Ovary (tissue), 9 donors: ENCODE results near the gene PHF14. TPM values are rescaled to one million over a fixed set of nuclear protein-coding genes. Genes with fewer than 3 reads are reported as not detected.

ENCODE experiments used
- DNase-seq, 5 donors: peaks; one replicate each; pipeline ENCODE4 v3.0.0-alpha.2; 2019 to 2020
- H3K27ac ChIP-seq, 2 donors: fragments of 200-600 bp; one replicate each; pipeline versions ENCODE4 v1.5.1 to v1.8.0; 2019 to 2022
- H3K27me3 ChIP-seq: fragments of 200-600 bp; one replicate; pipeline ENCODE4 v1.8.0; 2022
- H3K36me3 ChIP-seq: fragments of 200-600 bp; sonication (generic); one replicate; pipeline ENCODE4 v1.5.1; 2019
- H3K4me1 ChIP-seq: one replicate; pipeline ENCODE4 v1.8.1; 2013; ENCODE audit warnings: mild to moderate bottlenecking, moderate library complexity; ENCODE audit not compliant: insufficient read depth
- H3K4me3 ChIP-seq: fragments of 200-600 bp; sonication (generic); one replicate; pipeline ENCODE4 v1.5.1; 2017
- H3K9me3 ChIP-seq, 2 donors: fragments of 200-600 bp in 1 of 2; sonication (generic) in 1 of 2; one replicate each; pipeline versions ENCODE4 v1.5.1 to v1.8.1; 2013 to 2019; ENCODE audit warnings: mild to moderate bottlenecking in 1 of 2, moderate library complexity in 1 of 2
- EP300 ChIP-seq: sonication (generic); formaldehyde crosslinking; IDR thresholded peaks from one replicate; pipeline ENCODE4 v1.6.1; 2017; ENCODE audit warnings: antibody characterized with exemption
- POLR2A ChIP-seq: fragments of 450-650 bp; IDR thresholded peaks from one replicate; pipeline ENCODE4 v1.6.1; 2017; ENCODE audit warnings: antibody characterized with exemption, mild to moderate bottlenecking, moderate library complexity
- WGBS, 3 donors: extraction: QIAGEN DNeasy Blood & Tissue Kit in 1 of 3; methylation state at CpG; one replicate each; pipeline versions ENCODE4 v1.1.5 to v1.1.7; 2013 to 2017; 5-methylcytosine and 5-hydroxymethylcytosine counted together
- intact Hi-C, 4 donors: fragments of 100-400 bp; cut with DNase I; formaldehyde crosslinking; loops; one replicate each; pipeline versions ENCODE4 v1.11.0 to v1.15.1; 2022 to 2023
- polyA plus RNA-seq, 2 donors: library from polyadenylated mRNA; stranded (reverse); fragments of 200-250 nt in 1 of 2; fragments of 350-450 nt in 1 of 2; fragmentation: Illumina TruSeq in 1 of 2; extraction: RNeasy Lipid Tissue Mini Kit (QIAGEN cat#74804) in 1 of 2; gene quantifications; one replicate each; pipeline ENCODE4 v1.2.3, GENCODE V29; 2013 to 2014
- total RNA-seq, 7 donors: library from RNA; depleted of rRNA in 2 of 7; stranded (reverse); fragments of >200 nt in 2 of 7; fragmentation: NEBNext Ultra II Directional in 3 of 7; extraction: Animal tissue kit (Norgen Biotek cat#: 25700) in 3 of 7; gene quantifications; one replicate each; pipeline versions ENCODE4 v1.1.0 to v1.2.4, GENCODE V29; 2016 to 2023
- TF ChIP-seq, protein P1 (sequence below), 3 donors: fragments of 450-650 bp in 2 of 3; fragments of 200-600 bp in 1 of 3; IDR thresholded peaks; one replicate each; pipeline versions ENCODE4 v1.5.1 to v1.8.0; 2016 to 2022; ENCODE audit warnings: antibody characterized with exemption in 3 of 3, mild to moderate bottlenecking in 1 of 3
- donor health status: DM: no; HTN: no; CAD: no; lungs with moderate emphysema.
- donor health status: DM: no; HTN: no; CAD: no.
- donor health status: Bipolar disorder and iron deficiency.
- donor health status: DM: yes; HTN: yes; CAD: no.
- donor health status: DM: no; HTN: no; CAD: no.
- donor health status: DM: yes; HTN: yes; CAD: no.

Gene PHF14
- total and polyA plus RNA-seq, 9 donors: 20.2 to 41.8 (median 32.0) TPM

DNA sequence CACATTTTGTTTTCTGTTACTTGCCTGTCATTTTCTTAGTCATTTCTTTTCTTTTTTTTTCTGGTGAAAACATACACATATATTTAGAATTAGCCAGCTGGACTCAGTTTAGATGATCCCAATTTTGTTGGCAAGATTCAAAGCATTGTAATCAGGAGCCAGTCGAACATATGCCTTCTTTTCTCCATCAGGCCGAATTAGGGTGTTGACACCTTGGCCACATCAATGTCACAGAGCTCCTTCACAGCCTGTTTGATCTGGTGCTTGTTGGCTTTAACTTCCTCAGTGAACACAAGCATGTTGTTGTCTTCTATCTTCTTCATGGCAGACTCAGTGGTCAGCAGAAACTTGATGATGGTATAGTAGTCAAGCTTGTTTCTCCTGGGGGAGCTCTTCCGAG, 32.6 kb downstream of the PHF14 start:
- Histone ChIP-seq H3K36me3 (no peaks in the 10 kb centered on the region), H3K9me3 (no peaks in the 10 kb centered on the region), H3K27me3 (no peaks in the 10 kb centered on the region), H3K4me1 (no peaks in the 10 kb centered on the region), H3K27ac (no peak overlapping the region), H3K4me3 (no peak overlapping the region)
- 52 to 75% (median 53%) methylated on average over 3 of the region's 3 CpGs for WGBS, 3 donors
- TF ChIP-seq, protein P1, sequence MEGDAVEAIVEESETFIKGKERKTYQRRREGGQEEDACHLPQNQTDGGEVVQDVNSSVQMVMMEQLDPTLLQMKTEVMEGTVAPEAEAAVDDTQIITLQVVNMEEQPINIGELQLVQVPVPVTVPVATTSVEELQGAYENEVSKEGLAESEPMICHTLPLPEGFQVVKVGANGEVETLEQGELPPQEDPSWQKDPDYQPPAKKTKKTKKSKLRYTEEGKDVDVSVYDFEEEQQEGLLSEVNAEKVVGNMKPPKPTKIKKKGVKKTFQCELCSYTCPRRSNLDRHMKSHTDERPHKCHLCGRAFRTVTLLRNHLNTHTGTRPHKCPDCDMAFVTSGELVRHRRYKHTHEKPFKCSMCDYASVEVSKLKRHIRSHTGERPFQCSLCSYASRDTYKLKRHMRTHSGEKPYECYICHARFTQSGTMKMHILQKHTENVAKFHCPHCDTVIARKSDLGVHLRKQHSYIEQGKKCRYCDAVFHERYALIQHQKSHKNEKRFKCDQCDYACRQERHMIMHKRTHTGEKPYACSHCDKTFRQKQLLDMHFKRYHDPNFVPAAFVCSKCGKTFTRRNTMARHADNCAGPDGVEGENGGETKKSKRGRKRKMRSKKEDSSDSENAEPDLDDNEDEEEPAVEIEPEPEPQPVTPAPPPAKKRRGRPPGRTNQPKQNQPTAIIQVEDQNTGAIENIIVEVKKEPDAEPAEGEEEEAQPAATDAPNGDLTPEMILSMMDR (IDR thresholded peaks at IDR 0.05): no peak
- no peak for TF ChIP-seq EP300
- TF ChIP-seq POLR2A: no peak
- intact Hi-C loops: no loop called here
- DNase-seq: no peak

DNA sequence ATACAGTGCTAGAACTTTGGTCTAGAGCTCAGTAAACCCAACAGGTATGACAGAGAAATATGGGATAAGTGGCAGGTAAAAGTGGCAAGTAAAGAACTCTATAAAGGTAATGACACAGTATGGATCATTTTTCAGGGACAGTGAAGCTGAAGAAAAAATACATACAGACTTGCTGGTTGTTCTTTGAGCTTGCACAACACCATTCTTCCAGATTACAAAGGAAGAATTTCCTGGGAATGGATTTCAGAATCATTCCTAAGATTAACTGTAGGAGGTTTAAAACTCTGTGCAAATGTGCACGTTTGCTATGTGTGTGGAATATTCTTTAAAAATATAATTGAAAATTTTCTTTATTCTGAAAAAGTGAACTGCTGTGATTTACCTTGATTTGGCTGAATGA, 36.0 kb downstream of the PHF14 start:
- Histone ChIP-seq H3K27ac (no peak overlapping the region), H3K27me3 (no peaks in the 10 kb centered on the region), H3K4me1 (no peaks in the 10 kb centered on the region), H3K4me3 (no peak overlapping the region), H3K36me3 (no peaks in the 10 kb centered on the region), H3K9me3 (no peaks in the 10 kb centered on the region)
- intact Hi-C loops: no loop called here
- no peak for DNase-seq
- TF ChIP-seq, protein P1 (IDR thresholded peaks at IDR 0.05): no peak
- TF ChIP-seq EP300 (no peak), POLR2A (no peak)
- WGBS, 3 donors: 15 to 23% (median 16%) methylated on average over 1 of the region's 1 CpG

DNA sequence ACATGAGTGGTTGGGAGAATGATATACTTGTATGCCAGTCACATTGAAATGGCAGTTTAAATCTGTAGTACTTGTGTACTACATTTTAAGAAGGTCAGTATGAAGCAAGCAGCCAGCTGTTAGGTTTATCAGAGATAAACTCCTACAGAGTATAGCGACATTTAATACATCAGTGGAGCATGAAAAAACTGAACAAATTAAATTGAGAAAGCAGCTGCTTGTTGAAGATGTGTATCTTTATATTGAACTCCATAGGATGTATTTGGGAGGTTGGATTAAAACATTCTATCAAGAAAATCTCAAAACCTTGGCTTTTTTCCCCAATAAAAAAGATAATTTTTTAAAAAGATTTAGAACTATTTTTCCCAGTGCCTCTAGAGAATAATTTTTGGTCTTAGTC, 47.8 kb downstream of the PHF14 start:
- no peak overlapping the region for H3K27ac ChIP-seq
- H3K4me3 ChIP-seq: no peak overlapping the region
- H3K4me1 ChIP-seq: no peaks in the 10 kb centered on the region
- no peak for DNase-seq
- TF ChIP-seq POLR2A (no peak), EP300 (no peak)
- TF ChIP-seq, protein P1 (IDR thresholded peaks at IDR 0.05): no peak
- H3K9me3 ChIP-seq: no peaks in the 10 kb centered on the region
- WGBS, 3 donors: 64 to 78% (median 70%) methylated on average over 1 of the region's 1 CpG
- intact Hi-C loops: no loop called here
- no peaks in the 10 kb centered on the region for H3K27me3 ChIP-seq
- H3K36me3 ChIP-seq: no peaks in the 10 kb centered on the region

DNA sequence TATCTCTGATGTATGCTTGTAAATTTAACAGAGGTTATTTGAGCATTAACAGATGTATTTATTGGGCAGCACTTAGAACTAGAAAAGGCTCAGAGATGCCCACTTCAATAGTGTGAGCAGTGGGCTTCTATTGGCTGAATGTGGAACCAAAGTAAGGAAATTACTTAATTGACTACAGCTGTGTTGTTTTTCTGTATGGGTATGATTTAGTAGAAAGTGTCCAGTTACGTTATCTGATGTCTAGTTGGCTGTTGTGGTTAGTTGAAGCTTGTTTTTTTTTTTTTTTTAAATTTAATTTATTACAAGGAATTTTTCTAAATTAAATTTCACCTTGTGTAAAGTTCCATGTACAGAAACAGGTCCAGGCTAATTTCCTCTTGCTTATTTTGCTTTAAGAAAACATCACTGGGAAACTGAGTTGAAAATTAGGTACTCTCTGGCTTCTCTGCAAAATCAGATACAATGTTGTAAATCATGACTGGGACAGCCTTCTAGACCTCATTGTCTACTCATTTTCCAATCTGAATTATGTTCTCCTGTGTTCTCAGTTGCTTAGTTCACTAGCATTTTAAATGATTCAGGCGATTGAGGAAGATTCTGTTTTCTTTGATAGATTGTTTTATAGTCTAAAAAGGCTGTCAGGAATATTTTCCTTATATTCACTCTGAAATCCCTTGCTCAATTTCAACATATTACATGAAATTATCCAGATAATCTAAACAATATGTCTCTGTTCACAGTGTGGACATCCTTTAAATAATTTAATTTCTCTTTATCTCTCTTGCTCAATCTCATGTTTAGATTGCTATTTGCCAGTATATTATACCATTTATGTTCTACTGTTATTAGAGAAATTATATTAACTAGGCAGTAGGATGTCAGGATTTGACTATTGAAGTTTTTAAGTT, 53.0 kb downstream of the PHF14 start:
- Histone ChIP-seq H3K4me1 (no peaks in the 10 kb centered on the region), H3K27me3 (no peaks in the 10 kb centered on the region), H3K27ac (no peak overlapping the region), H3K4me3 (no peak overlapping the region), H3K36me3 (no peaks in the 10 kb centered on the region), H3K9me3 (no peaks in the 10 kb centered on the region)
- no peak for TF ChIP-seq POLR2A
- no peak for TF ChIP-seq EP300
- TF ChIP-seq, protein P1 (IDR thresholded peaks at IDR 0.05): no peak
- 78 to 91% (median 90%) methylated on average over 2 of the region's 2 CpGs for WGBS, 3 donors
- DNase-seq: no peak
- intact Hi-C loops: no loop called here
